Measurements from ENCODE around the gene EXOC5.
"Not testable (repeated sequence)": the region's sequence is repeated elsewhere in the genome, so short reads cannot be mapped to it uniquely, and the experiment has no call there.

The EXOC5 gene

GRCh38 chr14:57268161-57269069 lies at the start of gene EXOC5, which contains the start of gene AP5M1:
Gene EXOC5 (minus strand): TSS chr14:57268905. CDS start chr14:57268648, 257 bp downstream.
Gene AP5M1 (plus strand): TSS chr14:57268971. CDS start chr14:57269315, 344 bp downstream.
- peak; percentile 93 for DNase-seq

GRCh38 chr14:57317248-57317833 lies 48.6 kb upstream of the EXOC5 start:
- DNase-seq: peak; percentile 72

DNA sequence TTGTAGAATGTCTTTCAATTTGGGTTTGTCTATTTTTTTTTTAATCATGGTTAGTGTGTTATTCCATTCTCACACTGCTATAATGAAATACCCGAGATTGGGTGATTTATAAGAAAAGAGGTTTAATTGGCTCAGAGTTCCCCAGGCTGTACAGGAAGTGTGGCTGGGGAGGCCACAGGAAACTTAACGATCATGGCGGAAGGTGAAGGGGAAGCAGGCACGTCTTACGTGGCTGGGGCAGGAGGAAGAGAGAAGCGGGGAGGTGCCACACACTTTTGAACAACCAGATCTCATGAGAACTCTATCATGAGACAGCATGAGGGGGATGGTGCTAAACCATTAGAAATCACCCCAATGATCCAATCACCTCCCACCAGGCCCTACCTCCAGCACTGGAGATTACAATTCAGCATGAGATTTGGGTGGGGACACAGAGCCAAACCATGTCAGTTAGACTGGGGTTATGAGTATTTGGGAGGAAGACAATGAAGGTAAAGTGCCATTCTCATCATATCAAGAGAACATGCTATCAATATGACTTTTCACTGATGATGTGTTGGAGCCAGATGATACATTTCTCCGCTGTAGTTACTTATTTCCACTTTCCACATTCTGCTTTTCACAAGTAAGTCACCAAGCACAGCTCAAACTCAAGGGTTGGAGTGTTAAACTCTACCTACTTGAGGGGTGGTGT lies 45.8 kb upstream of the EXOC5 start:
- no peak for DNase-seq

DNA sequence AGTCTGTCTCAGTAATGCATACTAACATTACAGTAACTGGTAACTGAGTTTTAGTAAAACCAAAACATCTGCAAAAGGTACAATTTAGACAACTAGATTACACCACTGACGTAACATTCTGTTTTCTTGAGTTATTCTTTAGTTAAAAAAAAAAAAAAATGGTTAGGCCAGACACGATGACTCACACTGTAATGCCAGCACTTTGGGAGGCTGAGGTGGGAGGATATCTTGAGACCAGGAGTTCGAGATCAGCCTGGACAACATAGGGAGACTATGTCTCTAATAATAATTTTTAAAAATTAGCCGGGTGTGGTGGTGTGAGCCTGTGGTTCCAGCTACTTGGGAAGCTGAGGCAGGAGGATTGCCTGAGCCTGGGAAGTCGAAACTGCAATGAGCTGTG lies 34.2 kb upstream of the EXOC5 start:
- no peak for DNase-seq

DNA sequence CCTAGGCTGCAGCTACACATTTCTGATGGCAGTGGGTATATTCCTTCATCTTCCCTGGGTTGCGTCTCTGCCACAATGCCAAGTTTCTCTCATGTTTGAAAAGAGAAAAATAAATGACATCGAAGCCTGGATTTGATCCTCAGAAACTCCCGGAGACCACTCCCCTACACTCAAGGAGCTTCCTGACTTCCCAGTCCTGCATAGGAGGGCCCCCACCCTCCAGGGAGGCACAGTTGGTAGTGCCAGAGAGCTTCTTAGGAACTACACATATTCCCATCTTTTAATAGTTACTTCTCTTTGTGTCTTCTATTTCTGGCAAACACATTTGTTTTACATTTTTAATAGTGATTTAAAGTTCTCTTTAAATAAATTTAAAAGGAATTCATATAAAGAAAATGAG lies 30.8 kb upstream of the EXOC5 start:
- DNase-seq: no peak

DNA sequence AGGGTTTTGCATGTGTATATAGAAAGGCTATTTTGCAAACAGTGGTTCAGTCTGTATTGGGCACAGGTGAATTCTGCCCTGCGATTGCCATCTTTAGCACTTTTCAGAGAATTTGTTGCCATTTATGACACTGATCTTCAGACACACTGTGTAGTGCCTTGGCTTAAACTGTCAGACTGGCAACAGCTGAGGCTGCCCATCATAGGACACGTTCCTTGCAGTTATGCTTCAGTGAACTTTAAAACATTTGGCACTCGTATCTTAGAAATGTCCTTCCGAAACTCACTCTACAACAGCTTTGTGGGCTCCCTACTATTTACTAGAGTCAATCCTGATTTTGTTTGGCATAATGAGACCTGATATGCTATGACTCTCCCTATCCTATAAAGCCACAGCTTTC lies 29.1 kb upstream of the EXOC5 start:
- no peak for DNase-seq

- no peak for DNase-seq
Measured at GRCh38 chr14:57295239-57295638, 26.5 kb upstream of the EXOC5 start.

- peak; percentile 5 for DNase-seq
Measured at GRCh38 chr14:57293866-57294837, 25.4 kb upstream of the EXOC5 start.

- no peak for DNase-seq
Measured at GRCh38 chr14:57291692-57292647, 23.3 kb upstream of the EXOC5 start.

- DNase-seq: no peak
Measured at GRCh38 chr14:57290751-57291150, 22.0 kb upstream of the EXOC5 start.

DNA sequence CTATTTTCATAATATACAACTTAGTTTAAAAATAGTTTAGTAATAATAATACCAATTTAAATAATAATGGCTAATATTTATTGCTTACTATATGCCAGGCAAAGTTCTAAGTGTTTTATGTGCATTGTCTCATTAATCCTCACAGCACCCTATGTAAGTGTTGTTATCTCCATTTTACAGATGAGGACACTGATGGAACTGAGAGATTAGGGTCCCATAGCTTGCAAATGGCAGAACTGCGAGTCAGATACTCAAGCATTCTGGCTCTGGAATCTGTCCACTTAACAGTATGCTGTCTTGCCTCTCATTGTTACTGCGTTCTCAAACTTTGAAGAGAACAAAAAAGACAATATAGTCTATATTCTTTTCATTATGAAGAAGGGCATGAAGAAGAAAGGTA lies 19.0 kb upstream of the EXOC5 start:
- DNase-seq: no peak

DNA sequence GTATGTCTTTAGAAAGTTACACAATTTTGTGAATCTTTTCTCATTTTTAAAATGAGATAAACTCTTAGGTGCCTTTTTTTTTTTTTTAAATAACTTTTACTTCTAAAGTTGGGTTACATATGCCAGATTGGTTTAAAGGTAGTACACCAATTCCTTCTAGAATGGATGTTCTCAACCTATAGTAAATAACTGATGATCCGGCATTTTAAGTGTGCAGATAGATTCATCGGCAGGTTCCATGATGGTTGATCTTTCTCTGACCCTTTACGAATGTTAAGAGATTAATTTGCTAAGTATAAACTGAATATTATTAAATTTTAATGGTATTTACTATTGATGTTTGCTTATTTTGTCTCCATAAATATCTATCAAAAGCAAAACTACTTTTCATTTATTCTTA lies 8.4 kb upstream of the EXOC5 start:
- DNase-seq: no peak

- no peak for DNase-seq
Measured at GRCh38 chr14:57275023-57275664, 6.4 kb upstream of the EXOC5 start.

DNA sequence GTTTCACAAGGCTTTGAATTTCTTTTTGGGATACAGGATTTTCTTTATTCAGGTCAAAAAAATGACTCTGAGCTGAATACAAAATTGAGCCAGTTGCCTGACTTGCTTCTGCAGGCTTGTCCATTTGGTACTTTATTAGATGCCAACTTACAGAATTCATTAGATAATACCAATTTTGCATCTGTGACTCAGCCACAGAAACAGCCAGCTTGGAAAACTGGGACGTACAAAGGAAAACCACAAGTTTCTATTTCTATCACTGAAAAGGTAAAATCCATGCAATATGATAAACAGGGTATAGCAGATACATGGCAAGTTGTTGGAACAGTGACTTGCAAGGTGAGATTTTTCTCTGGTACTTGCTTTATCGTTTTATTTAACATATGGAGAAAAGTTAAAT lies 5.8 kb upstream of the EXOC5 start:
- DNase-seq: no peak

GRCh38 chr14:57273236-57273635 lies 4.5 kb upstream of the EXOC5 start:
- no peak for DNase-seq

GRCh38 chr14:57266065-57266464 lies 2.6 kb downstream of the EXOC5 start:
- DNase-seq: no peak

- no peak for DNase-seq
Measured at GRCh38 chr14:57262117-57262516, 6.6 kb downstream of the EXOC5 start.

- DNase-seq: no peak
Measured at GRCh38 chr14:57261604-57262003, 7.1 kb downstream of the EXOC5 start.

DNA sequence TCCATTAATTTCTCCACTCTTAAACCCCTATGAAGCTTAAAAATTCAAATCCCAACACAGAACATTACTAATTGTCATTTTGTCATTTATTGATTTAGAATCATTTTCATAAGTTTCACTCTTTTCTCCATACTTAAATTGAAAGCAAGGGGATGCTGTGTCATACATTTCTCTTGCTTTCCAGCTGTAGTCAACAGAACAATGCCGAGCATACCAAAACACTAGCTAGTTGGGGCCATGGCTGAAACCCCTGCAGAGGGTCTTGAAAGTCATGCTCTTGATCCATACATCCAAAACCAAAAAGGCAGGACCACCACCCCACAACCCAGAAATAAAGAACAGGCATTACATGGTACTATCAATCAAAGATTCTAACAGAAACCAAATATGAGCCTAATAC lies 9.0 kb downstream of the EXOC5 start:
- DNase-seq: no peak

DNA sequence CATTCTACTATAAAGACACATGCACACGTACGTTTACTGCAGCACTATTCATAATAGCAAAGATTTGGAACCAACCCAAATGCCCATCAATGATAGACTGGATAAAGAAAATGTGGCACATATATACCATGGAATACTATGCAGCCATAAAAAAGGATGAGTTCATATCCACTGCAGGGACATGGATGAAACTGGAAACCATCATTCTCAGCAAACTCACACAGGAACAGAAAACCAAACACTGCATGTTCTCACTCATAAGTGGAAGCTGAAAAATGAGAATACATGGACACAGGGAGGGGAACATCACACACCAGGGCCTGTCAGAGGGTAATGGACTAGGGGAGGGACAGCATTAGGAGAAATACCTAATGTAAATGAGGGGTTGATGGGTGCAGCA lies 10.5 kb downstream of the EXOC5 start:
- DNase-seq: not testable (repeated sequence)

DNA sequence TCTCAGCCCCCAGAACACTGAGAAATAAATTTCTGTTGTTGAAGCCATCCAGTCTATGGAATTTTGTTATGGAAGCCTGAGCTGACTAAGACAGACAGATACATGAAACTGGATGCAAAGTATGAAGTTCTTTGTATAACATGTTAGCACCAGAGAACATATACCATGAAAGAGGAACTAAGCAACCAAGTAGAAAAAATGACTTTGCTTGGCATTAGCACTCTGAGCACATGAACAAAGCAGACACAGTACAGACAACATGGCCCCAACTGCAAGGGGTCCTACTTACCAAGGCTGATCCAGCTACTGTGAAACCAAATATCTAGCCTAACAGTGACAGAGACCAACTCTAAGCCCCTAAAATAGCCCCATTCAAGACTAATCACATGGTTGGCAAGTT lies 13.8 kb downstream of the EXOC5 start:
- DNase-seq: no peak

All from NCI-H510A treated with DMSO at 0.1 percent for 48 hours (cell line).